Upper lobe of right lung (tissue), 1 donor: ENCODE data around the gene FRS3. TPM values are rescaled to one million over a fixed set of nuclear protein-coding genes. Genes with fewer than 3 reads are reported as not detected.

Source experiments
- ATAC-seq: fragments of 200-7000 bp; cut with Tn5 transposase; one replicate; pipeline ENCODE4 v1.9.1; 2020; ENCODE audit warnings: mild to moderate bottlenecking, moderate library complexity
- DNase-seq: peaks from one replicate; pipeline ENCODE4 v3.0.0-alpha.2; 2020
- H3K27ac ChIP-seq: fragments of 200-600 bp; one replicate; pipeline ENCODE4 v1.8.0; 2022
- H3K27me3 ChIP-seq: fragments of 200-600 bp; one replicate; pipeline ENCODE4 v1.8.0; 2022; ENCODE audit warnings: mild to moderate bottlenecking
- H3K36me3 ChIP-seq: fragments of 200-600 bp; one replicate; pipeline ENCODE4 v1.8.0; 2022
- H3K4me1 ChIP-seq: fragments of 200-600 bp; one replicate; pipeline ENCODE4 v1.8.0; 2022
- H3K4me3 ChIP-seq: fragments of 200-600 bp; one replicate; pipeline ENCODE4 v1.8.0; 2022; ENCODE audit warnings: mild to moderate bottlenecking
- H3K9me3 ChIP-seq: fragments of 200-600 bp; one replicate; pipeline ENCODE4 v1.8.0; 2022
- CTCF ChIP-seq: fragments of 200-600 bp; IDR thresholded peaks from one replicate; pipeline ENCODE4 v1.8.0; 2022; ENCODE audit warnings: antibody characterized with exemption
- intact Hi-C: fragments of 100-400 bp; cut with DNase I; formaldehyde crosslinking; loops from one replicate; pipeline ENCODE4 v1.11.0; 2022
- long read RNA-seq: library from polyadenylated mRNA; unstranded; transcript quantifications from one replicate; pipeline ENCODE4 v2.0.0, GENCODE V29; 2021
- total RNA-seq: library from RNA; stranded (reverse); fragmentation: NEBNext Ultra II Directional; extraction: Animal tissue kit (Norgen Biotek cat#: 25700); gene quantifications from one replicate; pipeline ENCODE4 v1.2.1, GENCODE V29; 2021
- donor health status: DM: no; HTN: yes; CAD: no; lungs with severe emphysema.

The FRS3 gene
- total RNA-seq = 8.5 TPM
- long read RNA-seq, partial matches to known transcripts = 2 of 18 reads
- long read RNA-seq, other reads (novel, unspliced or antisense) = 11 of 18 reads

DNA sequence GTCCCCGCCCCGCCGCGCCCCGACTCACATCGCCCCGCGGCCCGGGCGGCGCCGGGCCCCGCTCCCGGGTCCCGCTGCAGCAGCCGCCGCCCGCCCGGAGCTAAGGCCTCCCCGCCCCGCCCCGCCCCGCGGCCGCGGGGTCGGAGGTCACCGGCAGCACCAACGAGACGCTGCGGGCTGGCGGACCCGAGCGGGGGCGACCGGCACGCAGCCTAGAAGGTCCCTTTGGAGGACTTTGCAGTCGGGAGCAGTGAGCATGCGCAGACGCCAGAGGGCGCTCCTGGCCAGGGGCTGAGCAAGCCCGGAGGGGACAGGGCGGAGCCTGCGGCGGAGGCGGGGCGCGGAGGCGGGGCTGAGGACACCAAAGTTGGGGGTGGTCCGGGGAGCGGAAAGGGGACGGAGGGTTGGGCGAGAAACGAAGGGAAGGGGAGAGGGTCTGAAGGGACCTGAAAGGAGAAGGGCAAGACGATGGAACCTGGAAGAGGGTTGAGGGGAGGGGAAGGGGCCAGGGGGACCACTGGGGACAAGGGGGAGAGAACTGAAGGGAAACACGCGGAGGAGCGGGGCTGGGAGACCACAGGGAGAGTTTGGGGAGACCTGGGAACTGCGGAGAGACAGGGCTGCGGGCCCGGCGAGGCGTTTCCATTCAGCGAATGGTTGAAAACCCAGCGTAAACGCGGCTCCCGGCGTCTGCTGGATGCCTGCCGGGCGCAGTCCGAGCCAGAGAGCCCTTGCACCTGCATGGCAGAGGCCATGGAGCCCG, at the start of gene FRS3:
TSS of gene FRS3 (minus strand) at position 113 of the 763 bp plus-strand sequence. CDS start 2,913 bp downstream, outside the sequence.
- H3K4me1 ChIP-seq = peaks cover 36% of the 10 kb centered on the region
- ATAC-seq (peak; percentile 94), DNase-seq (peak; percentile 99)
- peak; percentile 80 for TF ChIP-seq CTCF
- intact Hi-C loops = loop anchor here (10.0 kb wide), 1 partner anchor 155 kb away; no protein-coding TSS in a partner anchor
- H3K27me3 ChIP-seq = no peaks in the 10 kb centered on the region
- no peaks in the 10 kb centered on the region for H3K9me3 ChIP-seq
- H3K4me3 ChIP-seq = peak within 1 kb of the TSS; percentile 81
- H3K27ac ChIP-seq = peak within 1 kb of the TSS; percentile 85
- H3K36me3 ChIP-seq = peaks cover 16% of the 10 kb centered on the region

DNA sequence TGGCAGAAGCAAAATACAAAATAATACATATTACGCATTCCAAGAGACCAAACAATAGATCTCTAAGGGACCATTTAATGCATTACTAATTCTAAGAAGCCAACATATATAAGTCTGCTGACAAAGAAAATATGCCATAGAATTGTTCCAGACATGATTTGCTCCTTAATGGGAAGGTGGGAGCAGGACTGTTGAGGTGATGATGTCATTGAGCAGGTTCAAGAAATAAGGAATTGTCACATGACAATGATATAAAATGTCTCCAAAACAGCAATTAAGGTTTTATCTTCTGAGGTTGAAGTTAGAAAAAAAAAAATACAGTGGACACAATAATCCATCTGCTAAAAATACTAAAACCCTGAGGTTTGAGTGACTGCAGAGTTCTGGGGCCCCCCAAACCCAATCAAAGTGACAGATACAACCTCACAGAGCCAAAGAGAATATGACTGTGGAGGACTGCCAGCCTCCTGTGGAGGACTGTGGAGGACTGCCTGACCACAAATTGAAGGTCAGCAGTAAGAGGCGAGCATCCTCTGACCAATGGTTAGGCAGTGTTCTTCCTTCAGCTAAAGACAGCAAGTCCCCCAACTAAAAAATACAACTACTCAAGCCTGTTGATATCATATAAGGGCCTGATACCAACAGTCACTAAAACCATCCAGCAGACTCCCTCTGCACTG, 46.8 kb upstream of the FRS3 start:
- TF ChIP-seq CTCF = no peak
- no peaks in the 10 kb centered on the region for H3K36me3 ChIP-seq
- DNase-seq (no peak), ATAC-seq (no peak)
- H3K9me3 ChIP-seq = no peaks in the 10 kb centered on the region
- no peak overlapping the region for H3K27ac ChIP-seq
- peaks cover 6% of the 10 kb centered on the region for H3K4me1 ChIP-seq
- no peak overlapping the region for H3K4me3 ChIP-seq
- H3K27me3 ChIP-seq = no peaks in the 10 kb centered on the region
- intact Hi-C loops = no loop called here

GRCh38 chr6:41824571-41825569, 45.2 kb upstream of the FRS3 start:
- DNase-seq (no peak), ATAC-seq (peak; percentile 93)
- Histone ChIP-seq H3K9me3 (no peaks in the 10 kb centered on the region), H3K4me3 (no peak overlapping the region), H3K4me1 (peaks cover 6% of the 10 kb centered on the region), H3K27me3 (no peaks in the 10 kb centered on the region), H3K36me3 (no peaks in the 10 kb centered on the region), H3K27ac (no peak overlapping the region)
- no peak for TF ChIP-seq CTCF
- intact Hi-C loops = no loop called here

GRCh38 chr6:41823178-41823577, 43.5 kb upstream of the FRS3 start:
- ATAC-seq (no peak), DNase-seq (no peak)
- intact Hi-C loops = no loop called here
- H3K27ac ChIP-seq = no peak overlapping the region
- no peaks in the 10 kb centered on the region for H3K36me3 ChIP-seq
- no peaks in the 10 kb centered on the region for H3K9me3 ChIP-seq
- no peak for TF ChIP-seq CTCF
- no peak overlapping the region for H3K4me3 ChIP-seq
- peaks cover 6% of the 10 kb centered on the region for H3K4me1 ChIP-seq
- H3K27me3 ChIP-seq = no peaks in the 10 kb centered on the region

DNA sequence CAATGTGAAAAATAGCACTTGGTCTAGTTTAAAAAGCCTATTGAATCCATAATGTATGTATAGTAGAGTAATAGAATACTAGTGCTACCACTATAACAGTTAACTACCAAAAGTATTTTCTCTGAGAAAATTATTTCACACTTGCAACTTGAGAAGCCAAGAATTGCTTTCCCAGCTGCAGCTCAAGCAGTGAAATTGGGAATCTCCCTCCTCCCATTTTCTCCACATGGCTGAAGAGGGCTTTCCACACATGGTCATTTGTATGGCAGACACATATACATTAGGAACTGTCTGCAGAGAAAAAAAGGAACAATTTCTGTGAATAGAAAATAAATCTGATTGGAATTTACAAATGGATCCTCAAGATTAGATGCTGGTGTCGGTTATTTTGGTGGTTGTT, 42.3 kb upstream of the FRS3 start:
- H3K4me1 ChIP-seq = peaks cover 6% of the 10 kb centered on the region
- no peaks in the 10 kb centered on the region for H3K36me3 ChIP-seq
- DNase-seq (no peak), ATAC-seq (no peak)
- no peaks in the 10 kb centered on the region for H3K27me3 ChIP-seq
- no peak for TF ChIP-seq CTCF
- no peak overlapping the region for H3K4me3 ChIP-seq
- no peaks in the 10 kb centered on the region for H3K9me3 ChIP-seq
- H3K27ac ChIP-seq = no peak overlapping the region
- intact Hi-C loops = no loop called here
